Cardiac muscle cell (in vitro differentiated cells and primary cell): ENCODE data around the gene L3MBTL4. TPM values are rescaled to one million over a fixed set of nuclear protein-coding genes. Genes with fewer than 3 reads are reported as not detected.
A peak's percentile ranks its signal among the peaks of the same experiment; 100 is the strongest.

Source experiments
- DNase-seq, 2 donors: peaks; one replicate each; pipeline versions ENCODE4 v3.0.0 to v3.0.0-alpha.2; 2010 to 2017; ENCODE audit warnings: low read depth in 1 of 2, low spot score in 1 of 2
- H3K27ac ChIP-seq: fragments of 200-600 bp; sonication (generic); 2 replicates; pipeline ENCODE4 v1.5.1; 2016
- H3K27me3 ChIP-seq: fragments of 200-600 bp; sonication (generic); 2 replicates; pipeline ENCODE4 v1.6.0; 2016; ENCODE audit warnings: control low read depth
- H3K36me3 ChIP-seq: fragments of 200-600 bp; sonication (generic); 2 replicates; pipeline ENCODE4 v1.5.1; 2016; ENCODE audit warnings: control low read depth
- H3K4me1 ChIP-seq: fragments of 200-600 bp; sonication (generic); 2 replicates; pipeline ENCODE4 v1.8.1; 2017; ENCODE audit warnings: low read depth, mild to moderate bottlenecking, mixed run types
- H3K4me3 ChIP-seq: fragments of 200-600 bp; sonication (generic); 2 replicates; pipeline ENCODE4 v1.5.1; 2016; ENCODE audit warnings: mild to moderate bottlenecking
- H3K9me3 ChIP-seq: fragments of 200-600 bp; sonication (generic); 2 replicates; pipeline ENCODE4 v1.5.1; 2017; ENCODE audit warnings: low read depth, mild to moderate bottlenecking, control low read depth
- CTCF ChIP-seq: IDR thresholded peaks from 2 replicates; pipeline ENCODE4 v1.5.1; 2012; ENCODE audit warnings: low read depth, mild to moderate bottlenecking, low read length
- polyA plus RNA-seq: library from polyadenylated mRNA; unstranded; fragments of >200 nt; fragmentation: Nextera tagmentation; extraction: Ambion mirVana; gene quantifications from 2 replicates; pipeline ENCODE4 v1.2.1, GENCODE V29; 2016
- total RNA-seq: library from RNA; depleted of rRNA; stranded (reverse); fragments of >200 nt; gene quantifications from 2 replicates; pipeline ENCODE4 v1.2.3, GENCODE V29; 2016

The L3MBTL4 gene
- total and polyA plus RNA-seq, 2 experiments from 2014 or later, result 4.4 to 7.7 TPM

DNA sequence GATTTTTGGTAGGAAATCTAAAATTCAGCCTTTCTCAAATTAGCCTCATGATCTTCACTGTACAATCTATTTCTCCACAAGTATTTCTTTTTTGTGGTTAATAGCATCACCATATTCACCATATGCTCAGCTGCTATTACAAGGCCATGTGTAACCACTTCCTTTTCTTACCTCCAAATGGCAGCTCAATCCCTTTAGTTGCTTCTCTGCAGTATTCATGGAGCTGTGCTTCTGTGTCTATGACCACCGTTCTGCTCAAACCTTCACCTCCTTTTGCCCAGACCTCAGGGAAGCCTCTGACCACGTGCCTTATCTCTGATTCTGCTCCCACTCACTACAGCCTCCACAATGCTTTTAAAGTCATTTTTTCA lies 392.7 kb downstream of the L3MBTL4 start:
- no peak for TF ChIP-seq CTCF
- no peaks in the 10 kb centered on the region for H3K9me3 ChIP-seq
- no peaks in the 10 kb centered on the region for H3K36me3 ChIP-seq
- H3K27ac ChIP-seq, result no peak overlapping the region
- DNase-seq, result peak in 1 of 2 donors; percentile 7
- peaks cover 7% of the 10 kb centered on the region for H3K4me1 ChIP-seq
- H3K4me3 ChIP-seq, result no peak overlapping the region
- no peaks in the 10 kb centered on the region for H3K27me3 ChIP-seq

GRCh38 chr18:6021306-6022073 lies 393.2 kb downstream of the L3MBTL4 start:
- TF ChIP-seq CTCF, result no peak
- no peak for DNase-seq
- Histone ChIP-seq H3K9me3 (no peaks in the 10 kb centered on the region), H3K4me1 (peaks cover 7% of the 10 kb centered on the region), H3K27ac (no peak overlapping the region), H3K27me3 (no peaks in the 10 kb centered on the region), H3K4me3 (no peak overlapping the region), H3K36me3 (no peaks in the 10 kb centered on the region)

GRCh38 chr18:6018671-6019070 lies 396.0 kb downstream of the L3MBTL4 start:
- Histone ChIP-seq H3K4me3 (no peak overlapping the region), H3K27me3 (no peaks in the 10 kb centered on the region), H3K27ac (no peak overlapping the region), H3K36me3 (no peaks in the 10 kb centered on the region), H3K4me1 (no peaks in the 10 kb centered on the region), H3K9me3 (no peaks in the 10 kb centered on the region)
- TF ChIP-seq CTCF, result no peak
- DNase-seq, result no peak

DNA sequence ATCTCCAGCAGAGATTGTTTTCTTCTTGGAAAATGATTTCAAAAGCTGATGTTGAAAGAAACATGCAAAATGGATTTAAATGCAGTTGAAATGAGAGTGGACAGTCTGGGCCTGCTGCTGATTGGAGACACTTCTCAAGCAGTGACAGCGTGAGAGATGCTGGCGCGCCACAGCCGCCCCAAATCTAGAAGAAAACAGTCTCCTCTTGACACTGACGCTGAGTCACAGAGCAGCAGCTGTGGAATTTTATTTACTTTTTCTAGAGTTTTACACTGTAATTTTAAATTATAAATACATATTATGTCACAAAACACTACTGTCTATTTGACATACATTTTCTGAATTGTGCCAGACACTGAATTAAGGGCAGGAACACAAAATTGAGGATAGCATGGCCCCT lies 397.5 kb downstream of the L3MBTL4 start:
- DNase-seq, result no peak
- Histone ChIP-seq H3K27ac (no peak overlapping the region), H3K4me3 (no peak overlapping the region)

GRCh38 chr18:6015364-6015763 lies 399.3 kb downstream of the L3MBTL4 start:
- no peak for DNase-seq
- no peak for TF ChIP-seq CTCF
- Histone ChIP-seq H3K36me3 (no peaks in the 10 kb centered on the region), H3K9me3 (no peaks in the 10 kb centered on the region), H3K27me3 (no peaks in the 10 kb centered on the region), H3K27ac (no peak overlapping the region), H3K4me1 (peaks cover 10% of the 10 kb centered on the region), H3K4me3 (no peak overlapping the region)

More for the DNA sequence above, 397.5 kb downstream of the L3MBTL4 start:
- Histone ChIP-seq H3K4me1 (no peaks in the 10 kb centered on the region), H3K36me3 (no peaks in the 10 kb centered on the region), H3K27me3 (no peaks in the 10 kb centered on the region), H3K9me3 (no peaks in the 10 kb centered on the region)
- no peak for TF ChIP-seq CTCF
